SK-N-SH (cell line): ENCODE results near the gene STK39.

Experiments
- JUND ChIP-seq: IDR thresholded peaks from 2 replicates; pipeline ENCODE4 v1.4.0; 2012
- MXI1 ChIP-seq: IDR thresholded peaks from 2 replicates; pipeline ENCODE4 v1.6.1; 2012; ENCODE audit warnings: mild to moderate bottlenecking, low read depth, low read length, improper control_type of control experiment
- RAD21 ChIP-seq: IDR thresholded peaks from 2 replicates; pipeline ENCODE4 v1.6.1; 2012; ENCODE audit warnings: mild to moderate bottlenecking, low read length
- RCOR1 ChIP-seq: fragments of 150-350 bp; IDR thresholded peaks from 2 replicates; pipeline ENCODE4 v1.6.1; 2017; ENCODE audit warnings: antibody characterized with exemption, low read length
- RXRA ChIP-seq: IDR thresholded peaks from 2 replicates; pipeline ENCODE4 v1.4.0; 2012; ENCODE audit warnings: low read depth, mild to moderate bottlenecking, borderline replicate concordance
- TF ChIP-seq, protein P1 (sequence below): IDR thresholded peaks from 2 replicates; pipeline ENCODE4 v1.4.0; 2012; ENCODE audit warnings: low read depth
- TF ChIP-seq, protein P2 (sequence below): fragments of 200-600 bp; sonication (generic); IDR thresholded peaks from 2 replicates; pipeline ENCODE4 v1.6.1; 2017; ENCODE audit warnings: antibody characterized with exemption, mild to moderate bottlenecking, moderate library complexity
- TF ChIP-seq, protein P3 (sequence below): IDR thresholded peaks from 2 replicates; pipeline ENCODE4 v1.6.1; 2012; ENCODE audit warnings: mild to moderate bottlenecking, low read depth, low read length, moderate library complexity
- TF ChIP-seq, protein P4 (sequence below): fragments of 150-350 bp; IDR thresholded peaks from 2 replicates; pipeline ENCODE4 v1.6.1; 2017; ENCODE audit warnings: antibody characterized with exemption, low read length, low read depth, borderline replicate concordance

DNA sequence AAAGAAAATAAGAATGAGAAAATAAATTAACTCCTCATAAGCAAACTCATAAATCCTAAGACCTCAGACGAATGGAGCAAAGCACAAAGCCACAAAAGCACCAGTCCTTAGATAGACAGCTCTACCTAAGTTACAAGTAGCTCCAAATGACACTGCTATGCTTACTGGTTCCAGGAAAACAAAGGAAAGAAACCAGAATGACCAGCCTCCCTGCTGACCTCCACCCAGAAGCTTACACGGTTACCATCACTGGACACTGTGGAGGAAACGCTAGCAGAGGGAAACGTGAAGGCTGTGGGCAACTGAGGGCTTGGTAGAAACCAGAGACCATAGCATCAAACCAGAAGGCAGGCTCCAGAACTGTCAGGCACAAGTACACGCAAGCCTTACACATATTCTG, 67.8 kb downstream of the STK39 start:
- TF ChIP-seq JUND, result no peak
- TF ChIP-seq, protein P1, sequence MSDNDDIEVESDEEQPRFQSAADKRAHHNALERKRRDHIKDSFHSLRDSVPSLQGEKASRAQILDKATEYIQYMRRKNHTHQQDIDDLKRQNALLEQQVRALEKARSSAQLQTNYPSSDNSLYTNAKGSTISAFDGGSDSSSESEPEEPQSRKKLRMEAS, result no peak
- TF ChIP-seq, protein P2, sequence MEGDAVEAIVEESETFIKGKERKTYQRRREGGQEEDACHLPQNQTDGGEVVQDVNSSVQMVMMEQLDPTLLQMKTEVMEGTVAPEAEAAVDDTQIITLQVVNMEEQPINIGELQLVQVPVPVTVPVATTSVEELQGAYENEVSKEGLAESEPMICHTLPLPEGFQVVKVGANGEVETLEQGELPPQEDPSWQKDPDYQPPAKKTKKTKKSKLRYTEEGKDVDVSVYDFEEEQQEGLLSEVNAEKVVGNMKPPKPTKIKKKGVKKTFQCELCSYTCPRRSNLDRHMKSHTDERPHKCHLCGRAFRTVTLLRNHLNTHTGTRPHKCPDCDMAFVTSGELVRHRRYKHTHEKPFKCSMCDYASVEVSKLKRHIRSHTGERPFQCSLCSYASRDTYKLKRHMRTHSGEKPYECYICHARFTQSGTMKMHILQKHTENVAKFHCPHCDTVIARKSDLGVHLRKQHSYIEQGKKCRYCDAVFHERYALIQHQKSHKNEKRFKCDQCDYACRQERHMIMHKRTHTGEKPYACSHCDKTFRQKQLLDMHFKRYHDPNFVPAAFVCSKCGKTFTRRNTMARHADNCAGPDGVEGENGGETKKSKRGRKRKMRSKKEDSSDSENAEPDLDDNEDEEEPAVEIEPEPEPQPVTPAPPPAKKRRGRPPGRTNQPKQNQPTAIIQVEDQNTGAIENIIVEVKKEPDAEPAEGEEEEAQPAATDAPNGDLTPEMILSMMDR, result no peak
- TF ChIP-seq MXI1, result no peak
- TF ChIP-seq RXRA, result no peak
- TF ChIP-seq, protein P3, sequence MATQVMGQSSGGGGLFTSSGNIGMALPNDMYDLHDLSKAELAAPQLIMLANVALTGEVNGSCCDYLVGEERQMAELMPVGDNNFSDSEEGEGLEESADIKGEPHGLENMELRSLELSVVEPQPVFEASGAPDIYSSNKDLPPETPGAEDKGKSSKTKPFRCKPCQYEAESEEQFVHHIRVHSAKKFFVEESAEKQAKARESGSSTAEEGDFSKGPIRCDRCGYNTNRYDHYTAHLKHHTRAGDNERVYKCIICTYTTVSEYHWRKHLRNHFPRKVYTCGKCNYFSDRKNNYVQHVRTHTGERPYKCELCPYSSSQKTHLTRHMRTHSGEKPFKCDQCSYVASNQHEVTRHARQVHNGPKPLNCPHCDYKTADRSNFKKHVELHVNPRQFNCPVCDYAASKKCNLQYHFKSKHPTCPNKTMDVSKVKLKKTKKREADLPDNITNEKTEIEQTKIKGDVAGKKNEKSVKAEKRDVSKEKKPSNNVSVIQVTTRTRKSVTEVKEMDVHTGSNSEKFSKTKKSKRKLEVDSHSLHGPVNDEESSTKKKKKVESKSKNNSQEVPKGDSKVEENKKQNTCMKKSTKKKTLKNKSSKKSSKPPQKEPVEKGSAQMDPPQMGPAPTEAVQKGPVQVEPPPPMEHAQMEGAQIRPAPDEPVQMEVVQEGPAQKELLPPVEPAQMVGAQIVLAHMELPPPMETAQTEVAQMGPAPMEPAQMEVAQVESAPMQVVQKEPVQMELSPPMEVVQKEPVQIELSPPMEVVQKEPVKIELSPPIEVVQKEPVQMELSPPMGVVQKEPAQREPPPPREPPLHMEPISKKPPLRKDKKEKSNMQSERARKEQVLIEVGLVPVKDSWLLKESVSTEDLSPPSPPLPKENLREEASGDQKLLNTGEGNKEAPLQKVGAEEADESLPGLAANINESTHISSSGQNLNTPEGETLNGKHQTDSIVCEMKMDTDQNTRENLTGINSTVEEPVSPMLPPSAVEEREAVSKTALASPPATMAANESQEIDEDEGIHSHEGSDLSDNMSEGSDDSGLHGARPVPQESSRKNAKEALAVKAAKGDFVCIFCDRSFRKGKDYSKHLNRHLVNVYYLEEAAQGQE, result no peak
- no peak for TF ChIP-seq RCOR1
- TF ChIP-seq, protein P4, sequence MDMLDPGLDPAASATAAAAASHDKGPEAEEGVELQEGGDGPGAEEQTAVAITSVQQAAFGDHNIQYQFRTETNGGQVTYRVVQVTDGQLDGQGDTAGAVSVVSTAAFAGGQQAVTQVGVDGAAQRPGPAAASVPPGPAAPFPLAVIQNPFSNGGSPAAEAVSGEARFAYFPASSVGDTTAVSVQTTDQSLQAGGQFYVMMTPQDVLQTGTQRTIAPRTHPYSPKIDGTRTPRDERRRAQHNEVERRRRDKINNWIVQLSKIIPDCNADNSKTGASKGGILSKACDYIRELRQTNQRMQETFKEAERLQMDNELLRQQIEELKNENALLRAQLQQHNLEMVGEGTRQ, result no peak
- no peak for TF ChIP-seq RAD21
